HepG2 (cell line): ENCODE results near the gene PGS1. TPM values are rescaled to one million over a fixed set of nuclear protein-coding genes. Genes with fewer than 3 reads are reported as not detected.

Experiments used
- CCDC6 ChIP-seq: sonication (generic); formaldehyde crosslinking; IDR thresholded peaks from 2 replicates; pipeline ENCODE4 v1.8.1; 2022; ENCODE audit warnings: mild to moderate bottlenecking, missing genetic modification reagents, moderate library complexity
- CREM ChIP-seq, 2 experiments: sonication (generic) in 1 of 2; formaldehyde crosslinking in 1 of 2; IDR thresholded peaks; 2 replicates each; pipeline versions ENCODE4 v1.4.0 to v1.6.1; 2016 to 2020; ENCODE audit warnings: antibody characterized with exemption in 1 of 2, mild to moderate bottlenecking in 1 of 2, missing genetic modification reagents in 1 of 2
- DMAP1 ChIP-seq: IDR thresholded peaks from 2 replicates; pipeline ENCODE4 v1.6.1; 2016
- FLYWCH1 ChIP-seq: sonication (generic); formaldehyde crosslinking; IDR thresholded peaks from 2 replicates; pipeline ENCODE4 v1.8.1; 2023; ENCODE audit warnings: mild to moderate bottlenecking, missing genetic modification reagents
- GFI1 ChIP-seq: sonication (generic); formaldehyde crosslinking; IDR thresholded peaks from 2 replicates; pipeline ENCODE4 v1.5.0; 2020; ENCODE audit warnings: missing genetic modification reagents, mild to moderate bottlenecking, borderline replicate concordance
- GLI4 ChIP-seq: sonication (generic); formaldehyde crosslinking; IDR thresholded peaks from 2 replicates; pipeline ENCODE4 v1.5.1; 2020; ENCODE audit warnings: missing genetic modification reagents, mild to moderate bottlenecking, moderate library complexity, borderline replicate concordance
- HOXA9 ChIP-seq: sonication (generic); formaldehyde crosslinking; IDR thresholded peaks from 2 replicates; pipeline ENCODE4 v1.8.1; 2022; ENCODE audit warnings: missing genetic modification reagents, mild to moderate bottlenecking, moderate library complexity, borderline replicate concordance
- KDM6A ChIP-seq: IDR thresholded peaks from 2 replicates; pipeline ENCODE4 v1.6.1; 2016; ENCODE audit warnings: low read depth
- MATR3 ChIP-seq: sonication (generic); formaldehyde crosslinking; IDR thresholded peaks from 2 replicates; pipeline ENCODE4 v1.4.0; 2020; ENCODE audit warnings: missing genetic modification reagents
- MXD3 ChIP-seq: IDR thresholded peaks from 2 replicates; pipeline ENCODE4 v1.6.1; 2016; ENCODE audit warnings: mild to moderate bottlenecking, missing biosample characterization, missing genetic modification reagents
- RAD51 ChIP-seq: fragments of 450-650 bp; IDR thresholded peaks from 2 replicates; pipeline ENCODE4 v1.6.1; 2016; ENCODE audit warnings: borderline replicate concordance
- SALL2 ChIP-seq: sonication (generic); formaldehyde crosslinking; IDR thresholded peaks from 2 replicates; pipeline ENCODE4 v1.8.1; 2023; ENCODE audit warnings: mild to moderate bottlenecking, missing genetic modification reagents, inconsistent platforms
- THRA ChIP-seq: sonication (generic); formaldehyde crosslinking; IDR thresholded peaks from 2 replicates; pipeline ENCODE4 v1.4.0; 2020; ENCODE audit warnings: missing genetic modification reagents, borderline replicate concordance
- ZNF256 ChIP-seq: sonication (generic); formaldehyde crosslinking; conservative IDR thresholded peaks from 2 replicates; pipeline ENCODE4 v1.4.0; 2020; ENCODE audit warnings: missing genetic modification reagents
- ZNF264 ChIP-seq: sonication (generic); formaldehyde crosslinking; IDR thresholded peaks from 2 replicates; pipeline ENCODE4 v1.4.0; 2020; ENCODE audit warnings: missing genetic modification reagents
- ZNF33B ChIP-seq: sonication (generic); formaldehyde crosslinking; IDR thresholded peaks from 2 replicates; pipeline ENCODE4 v1.5.1; 2020; ENCODE audit warnings: mild to moderate bottlenecking, missing genetic modification reagents
- ZNF616 ChIP-seq: sonication (generic); formaldehyde crosslinking; IDR thresholded peaks from 2 replicates; pipeline ENCODE4 v1.5.0; 2020; ENCODE audit warnings: low read depth, mild to moderate bottlenecking, missing genetic modification reagents
- ZNF646 ChIP-seq: sonication (generic); formaldehyde crosslinking; IDR thresholded peaks from 2 replicates; pipeline ENCODE4 v1.9.0; 2021; ENCODE audit warnings: mild to moderate bottlenecking, missing genetic modification reagents
- ZNF770 ChIP-seq: sonication (generic); formaldehyde crosslinking; IDR thresholded peaks from 2 replicates; pipeline ENCODE4 v1.5.0; 2020; ENCODE audit warnings: mild to moderate bottlenecking, missing genetic modification reagents
- polyA plus RNA-seq, 8 experiments: library from polyadenylated mRNA; depleted of rRNA in 3 of 8; stranded (reverse) in 7 of 8; unstranded in 1 of 8; fragments of >200 nt; fragmentation: Illumina TruSeq in 4 of 8; extraction: Trizol in 4 of 8; gene quantifications; 2 replicates each; pipeline versions ENCODE4 v1.2.1 to v1.2.3, GENCODE V29; 2011 to 2016; ENCODE audit warnings: low read depth in 4 of 8, missing spikeins in 1 of 8, mixed read lengths in 1 of 8; ENCODE audit not compliant: insufficient read depth in 1 of 8
- total RNA-seq, 5 experiments: library from RNA; depleted of rRNA; stranded (reverse); fragments of >200 nt; fragmentation: Illumina TruSeq; extraction: Trizol; gene quantifications; 2 replicates each; pipeline ENCODE4 v1.2.3, GENCODE V29; 2016; ENCODE audit warnings: low read depth in 1 of 5

The PGS1 gene
- total and polyA plus RNA-seq, 2 of the 13 experiments (the other 11 are each of a cell fraction or from before 2014, with no cell fraction given): 25.9 to 31.5 TPM

- peak; percentile 26; the same call in 1 of the 2 replicates for TF ChIP-seq ZNF770 (CRISPR knock-in tag)
- TF ChIP-seq HOXA9 (CRISPR knock-in tag): no peak
- 0 out of 2 replicates have a peak, but pooled peaks have one; percentile 18 for TF ChIP-seq MXD3 (CRISPR knock-in tag)
- TF ChIP-seq RAD51: no peak
- no peak for TF ChIP-seq CREM (IDR thresholded peaks at IDR 0.05)
- no peak for TF ChIP-seq CREM (CRISPR knock-in tag; IDR thresholded peaks at IDR 0.05)
- TF ChIP-seq THRA (CRISPR knock-in tag): peak; percentile 58; the same call in 1 of the 2 replicates
- TF ChIP-seq CCDC6: no peak
- TF ChIP-seq KDM6A (CRISPR knock-in tag): 0 out of 2 replicates have a peak, but pooled peaks have one; percentile 67
- TF ChIP-seq MATR3 (CRISPR knock-in tag): no peak
- no peak for TF ChIP-seq ZNF264 (CRISPR knock-in tag)
- no peak for TF ChIP-seq FLYWCH1 (CRISPR knock-in tag)
- TF ChIP-seq SALL2 (CRISPR knock-in tag): no peak
- TF ChIP-seq ZNF616 (CRISPR knock-in tag): no peak
- no peak for TF ChIP-seq ZNF33B
- no peak for TF ChIP-seq ZNF256 (CRISPR knock-in tag)
- TF ChIP-seq ZNF646 (CRISPR knock-in tag): no peak
- TF ChIP-seq DMAP1 (CRISPR knock-in tag): no peak
- TF ChIP-seq GFI1 (CRISPR knock-in tag): peak; percentile 77
- 0 out of 2 replicates have a peak, but pooled peaks have one; percentile 41 for TF ChIP-seq GLI4 (CRISPR knock-in tag)
Measured at GRCh38 chr17:78351449-78352006, 26.9 kb upstream of the PGS1 start (continued).
